Parathyroid adenoma (tissue), 2 donors: ENCODE data around the gene TTLL13.
"Not testable (repeated sequence)": the region's sequence is repeated elsewhere in the genome, so short reads cannot be mapped to it uniquely, and the experiment has no call there.

ENCODE experiments used
- H2AFZ ChIP-seq: fragments of 300-600 bp; sonication (generic); one replicate; pipeline ENCODE4 v1.7.0; 2017; ENCODE audit warnings: antibody characterized with exemption, mild to moderate bottlenecking
- H3K27ac ChIP-seq: fragments of 300-600 bp; sonication (generic); one replicate; pipeline ENCODE4 v1.7.0; 2017
- H3K27me3 ChIP-seq: fragments of 300-600 bp; sonication (generic); one replicate; pipeline ENCODE4 v1.7.0; 2017; ENCODE audit warnings: low read length; ENCODE audit not compliant: control insufficient read depth, insufficient read depth
- H3K36me3 ChIP-seq: fragments of 300-600 bp; sonication (generic); one replicate; pipeline ENCODE4 v1.7.0; 2017; ENCODE audit warnings: low read length; ENCODE audit not compliant: control insufficient read depth, insufficient read depth
- H3K4me1 ChIP-seq: fragments of 300-600 bp; sonication (generic); one replicate; pipeline ENCODE4 v1.7.0; 2017; ENCODE audit warnings: control low read depth
- H3K4me2 ChIP-seq: fragments of 300-600 bp; sonication (generic); one replicate; pipeline ENCODE4 v1.7.0; 2017; ENCODE audit warnings: low read length
- H3K4me3 ChIP-seq: fragments of 300-600 bp; sonication (generic); one replicate; pipeline ENCODE4 v1.7.0; 2017; ENCODE audit warnings: low read depth, low read length
- H3K79me2 ChIP-seq: fragments of 300-600 bp; sonication (generic); one replicate; pipeline ENCODE4 v1.7.0; 2017; ENCODE audit warnings: control low read depth
- H3K9ac ChIP-seq: fragments of 300-600 bp; sonication (generic); one replicate; pipeline ENCODE4 v1.7.0; 2017; ENCODE audit warnings: mild to moderate bottlenecking
- H3K9me3 ChIP-seq: fragments of 300-600 bp; sonication (generic); one replicate; pipeline ENCODE4 v1.7.0; 2017; ENCODE audit warnings: low read length; ENCODE audit not compliant: control insufficient read depth
- TF ChIP-seq, protein P1 (sequence below): fragments of 300-600 bp; sonication (generic); IDR thresholded peaks from one replicate; pipeline ENCODE4 v1.7.0; 2017; ENCODE audit warnings: antibody characterized with exemption, mild to moderate bottlenecking
- donor health status: primary hyperparathyroidism.

Gene TTLL13

GRCh38 chr15:90294159-90294558, 44.8 kb downstream of the TTLL13 start:
- no peak overlapping the region for H3K9ac ChIP-seq
- H3K27ac ChIP-seq, result no peak overlapping the region
- H3K9me3 ChIP-seq, result no peaks in the 10 kb centered on the region
- H3K4me3 ChIP-seq, result no peak overlapping the region
- no peak overlapping the region for H3K4me2 ChIP-seq
- TF ChIP-seq, protein P1, sequence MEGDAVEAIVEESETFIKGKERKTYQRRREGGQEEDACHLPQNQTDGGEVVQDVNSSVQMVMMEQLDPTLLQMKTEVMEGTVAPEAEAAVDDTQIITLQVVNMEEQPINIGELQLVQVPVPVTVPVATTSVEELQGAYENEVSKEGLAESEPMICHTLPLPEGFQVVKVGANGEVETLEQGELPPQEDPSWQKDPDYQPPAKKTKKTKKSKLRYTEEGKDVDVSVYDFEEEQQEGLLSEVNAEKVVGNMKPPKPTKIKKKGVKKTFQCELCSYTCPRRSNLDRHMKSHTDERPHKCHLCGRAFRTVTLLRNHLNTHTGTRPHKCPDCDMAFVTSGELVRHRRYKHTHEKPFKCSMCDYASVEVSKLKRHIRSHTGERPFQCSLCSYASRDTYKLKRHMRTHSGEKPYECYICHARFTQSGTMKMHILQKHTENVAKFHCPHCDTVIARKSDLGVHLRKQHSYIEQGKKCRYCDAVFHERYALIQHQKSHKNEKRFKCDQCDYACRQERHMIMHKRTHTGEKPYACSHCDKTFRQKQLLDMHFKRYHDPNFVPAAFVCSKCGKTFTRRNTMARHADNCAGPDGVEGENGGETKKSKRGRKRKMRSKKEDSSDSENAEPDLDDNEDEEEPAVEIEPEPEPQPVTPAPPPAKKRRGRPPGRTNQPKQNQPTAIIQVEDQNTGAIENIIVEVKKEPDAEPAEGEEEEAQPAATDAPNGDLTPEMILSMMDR, result no peak
- H3K4me1 ChIP-seq, result peaks cover 4% of the 10 kb centered on the region
- H3K27me3 ChIP-seq, result no peaks in the 10 kb centered on the region
- H2AFZ ChIP-seq, result no peak overlapping the region
- no peaks in the 10 kb centered on the region for H3K79me2 ChIP-seq
- no peaks in the 10 kb centered on the region for H3K36me3 ChIP-seq

- Histone ChIP-seq H2AFZ (no peak overlapping the region), H3K79me2 (no peaks in the 10 kb centered on the region), H3K27me3 (no peaks in the 10 kb centered on the region), H3K9ac (no peak overlapping the region), H3K4me3 (no peak overlapping the region), H3K4me2 (no peak overlapping the region), H3K9me3 (no peaks in the 10 kb centered on the region), H3K36me3 (no peaks in the 10 kb centered on the region), H3K4me1 (peaks cover 4% of the 10 kb centered on the region), H3K27ac (no peak overlapping the region)
- TF ChIP-seq, protein P1, result no peak
These were observed 45.4 kb downstream of the TTLL13 start for GRCh38 chr15:90294601-90295269.

DNA sequence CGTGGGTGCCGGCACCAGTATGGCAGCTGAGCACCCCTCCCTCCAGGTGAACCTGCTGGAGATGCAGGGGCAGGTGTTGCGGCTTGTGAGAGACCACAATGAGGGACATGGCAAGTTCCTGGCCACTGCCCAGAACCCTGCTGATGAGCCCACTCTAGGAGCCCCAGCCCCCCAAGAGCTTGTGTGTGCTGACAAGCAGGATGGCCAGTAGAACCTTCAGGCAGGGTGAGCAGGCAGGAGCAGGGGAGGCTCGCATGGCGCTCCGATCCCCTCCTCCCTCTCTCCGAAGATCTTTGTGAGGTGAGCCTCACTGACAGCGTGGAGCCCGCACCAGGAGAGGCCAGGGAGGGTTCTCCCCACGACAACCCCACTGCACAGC, 45.9 kb downstream of the TTLL13 start:
- H3K36me3 ChIP-seq, result no peaks in the 10 kb centered on the region
- no peak overlapping the region for H2AFZ ChIP-seq
- no peaks in the 10 kb centered on the region for H3K27me3 ChIP-seq
- H3K4me3 ChIP-seq, result no peak overlapping the region
- peaks cover 4% of the 10 kb centered on the region for H3K4me1 ChIP-seq
- H3K9ac ChIP-seq, result no peak overlapping the region
- no peak overlapping the region for H3K27ac ChIP-seq
- TF ChIP-seq, protein P1, result no peak
- H3K4me2 ChIP-seq, result no peak overlapping the region
- no peaks in the 10 kb centered on the region for H3K9me3 ChIP-seq
- H3K79me2 ChIP-seq, result no peaks in the 10 kb centered on the region

GRCh38 chr15:90296316-90296884, 47.0 kb downstream of the TTLL13 start:
- not testable (repeated sequence) for H3K79me2 ChIP-seq, H3K9ac ChIP-seq, H3K4me3 ChIP-seq, H3K9me3 ChIP-seq, H2AFZ ChIP-seq, H3K4me2 ChIP-seq, H3K27ac ChIP-seq, H3K4me1 ChIP-seq, H3K27me3 ChIP-seq, H3K36me3 ChIP-seq

DNA sequence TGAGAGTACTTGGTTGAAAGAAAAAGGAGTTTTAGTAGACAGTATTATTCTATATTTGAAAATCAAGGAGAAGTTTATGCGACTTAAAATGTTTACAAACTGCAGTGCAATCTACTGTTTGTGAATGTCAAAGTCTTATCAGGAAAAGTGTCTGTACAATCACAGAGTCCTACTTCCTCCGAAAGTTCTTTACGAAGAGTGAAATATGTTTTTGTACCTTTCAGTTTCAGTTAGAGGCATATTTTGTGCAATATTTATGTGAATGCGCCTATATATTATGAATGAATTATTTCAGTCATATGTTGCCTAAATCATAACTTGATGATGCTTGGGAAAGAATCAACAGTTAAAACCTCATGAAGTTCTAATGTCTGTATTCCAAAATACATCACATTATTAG, 47.7 kb downstream of the TTLL13 start:
- H3K4me1 ChIP-seq, result peaks cover 4% of the 10 kb centered on the region
- TF ChIP-seq, protein P1, result no peak
- no peak overlapping the region for H3K4me3 ChIP-seq

More for the DNA sequence above, 47.7 kb downstream of the TTLL13 start:
- Histone ChIP-seq H3K36me3 (no peaks in the 10 kb centered on the region), H2AFZ (no peak overlapping the region), H3K4me2 (no peak overlapping the region), H3K27me3 (no peaks in the 10 kb centered on the region), H3K79me2 (no peaks in the 10 kb centered on the region), H3K9me3 (no peaks in the 10 kb centered on the region), H3K9ac (no peak overlapping the region), H3K27ac (no peak overlapping the region)
